ENCODE measurements around the gene OR2H1.

The OR2H1 gene

DNA sequence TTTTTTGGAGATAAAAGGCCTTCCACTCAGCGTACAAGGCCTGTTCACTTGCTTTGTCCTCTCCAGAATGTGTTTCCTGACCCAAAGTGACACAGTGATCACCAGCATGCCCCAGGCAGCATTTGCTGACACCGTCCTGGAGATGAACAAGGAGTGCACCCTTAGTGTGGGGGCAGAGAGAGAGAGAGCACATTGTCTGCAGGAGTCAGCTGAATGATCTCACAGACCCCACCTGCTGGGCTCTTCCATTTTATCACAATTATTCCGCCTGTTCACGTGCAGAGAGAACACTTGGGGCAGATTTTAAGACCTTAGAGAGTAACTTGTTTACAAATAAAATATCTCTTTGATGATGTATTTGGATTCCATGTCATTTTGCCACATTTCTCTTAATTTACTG lies 53.2 kb downstream of the OR2H1 start:
- TF ChIP-seq TAF1 (IDR thresholded peaks at IDR 0.05; ENCODE audit: borderline replicate concordance, insufficient read depth, low read length) = no peak
- no peak for TF ChIP-seq SIN3A (IDR thresholded peaks at IDR 0.05; ENCODE audit: borderline replicate concordance, insufficient read depth, low read length)
- TF ChIP-seq REST (IDR thresholded peaks at IDR 0.05; ENCODE audit: insufficient read depth in 1 of 2, low read depth in 2 of 2, low read length in 2 of 2) = no peak
- TF ChIP-seq POLR2AphosphoS5 (IDR thresholded peaks at IDR 0.05; ENCODE audit: low read depth, low read length) = no peak

DNA sequence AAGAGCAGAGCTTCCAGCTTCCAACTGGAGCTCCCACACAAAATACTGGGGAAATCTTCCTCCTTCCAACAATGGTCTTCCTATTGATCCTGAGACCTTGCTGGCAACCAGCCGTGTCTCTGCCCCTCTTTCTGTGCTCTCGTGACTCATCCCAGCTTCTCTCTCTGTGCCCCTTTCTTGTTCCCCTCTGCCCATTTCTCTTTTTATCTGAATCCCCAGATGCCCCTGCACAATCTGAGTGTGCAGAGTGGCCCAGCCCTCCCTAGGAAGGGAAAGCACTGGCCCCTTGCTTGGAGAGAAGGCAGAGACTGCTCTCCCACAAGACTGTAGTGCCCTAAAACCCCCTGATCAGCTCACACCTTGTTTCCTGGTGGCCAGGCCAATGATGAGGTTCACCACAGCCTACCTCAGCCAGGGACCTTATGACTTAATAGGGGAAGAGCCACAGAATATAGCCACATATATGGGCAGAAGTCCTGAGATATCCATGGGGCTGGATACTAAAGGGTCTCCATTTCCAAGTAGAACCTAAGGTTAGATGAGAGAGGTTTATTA lies 53.9 kb downstream of the OR2H1 start:
- TF ChIP-seq SIN3A (IDR thresholded peaks at IDR 0.05; ENCODE audit: borderline replicate concordance, insufficient read depth, low read length) = no peak
- TF ChIP-seq FOXP2 (optimal IDR thresholded peaks at IDR 0.05; ENCODE audit: borderline replicate concordance, extremely low read depth, extremely low read length, insufficient read depth) = no peak
- no peak for TF ChIP-seq REST (IDR thresholded peaks at IDR 0.05; ENCODE audit: insufficient read depth in 1 of 2, low read depth in 2 of 2, low read length in 2 of 2)
- TF ChIP-seq TAF1 (IDR thresholded peaks at IDR 0.05; ENCODE audit: borderline replicate concordance, insufficient read depth, low read length) = no peak
- TF ChIP-seq POLR2AphosphoS5 (IDR thresholded peaks at IDR 0.05; ENCODE audit: low read depth, low read length) = no peak
